Measurements from ENCODE around the gene USP6NL.

Gene USP6NL

DNA sequence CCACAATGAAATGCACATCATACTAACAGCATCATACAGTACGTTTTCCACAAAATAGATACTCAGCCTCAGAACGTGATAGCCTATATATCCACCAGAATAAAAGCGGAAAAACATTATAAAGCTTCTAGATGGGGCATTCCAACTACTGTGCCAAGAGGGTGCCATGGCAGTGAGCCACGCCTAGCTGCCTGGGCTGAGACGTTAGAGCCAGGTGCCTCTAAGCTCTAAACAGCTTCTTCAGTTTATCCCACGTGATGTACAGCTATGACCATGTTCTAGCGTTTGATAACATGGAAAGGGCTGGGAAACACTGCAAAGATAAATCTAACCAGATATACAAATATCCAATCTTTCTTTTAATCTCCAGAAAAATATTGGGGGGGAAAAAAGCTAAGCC lies 17.8 kb downstream of the USP6NL start:
- H3K4me3 ChIP-seq (ENCODE audit: low read length) = no peak overlapping the region
- TF ChIP-seq ZNF274 (IDR thresholded peaks at IDR 0.05; ENCODE audit: low read depth, low read length) = no peak

DNA sequence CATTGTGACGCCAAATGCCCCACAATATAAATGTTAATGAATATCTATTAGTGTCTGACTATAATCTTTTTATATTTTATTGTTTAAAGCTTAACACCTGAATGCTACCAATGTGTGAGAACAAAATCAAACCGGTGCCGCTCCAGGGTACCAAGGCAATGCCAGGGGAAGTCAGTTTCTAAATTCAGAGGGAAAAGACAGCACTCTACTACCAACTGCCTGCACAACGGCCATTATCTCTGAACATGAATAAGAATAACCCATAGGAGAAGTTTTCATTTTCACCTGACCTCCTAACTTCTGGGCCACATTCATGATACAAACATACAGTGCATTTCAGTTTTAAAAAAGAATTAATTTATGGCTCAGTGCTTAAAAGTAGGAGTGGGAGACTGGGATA lies 21.7 kb downstream of the USP6NL start:
- no peak overlapping the region for H3K4me3 ChIP-seq (ENCODE audit: low read length)
- TF ChIP-seq ZNF274 (IDR thresholded peaks at IDR 0.05; ENCODE audit: low read depth, low read length) = no peak

DNA sequence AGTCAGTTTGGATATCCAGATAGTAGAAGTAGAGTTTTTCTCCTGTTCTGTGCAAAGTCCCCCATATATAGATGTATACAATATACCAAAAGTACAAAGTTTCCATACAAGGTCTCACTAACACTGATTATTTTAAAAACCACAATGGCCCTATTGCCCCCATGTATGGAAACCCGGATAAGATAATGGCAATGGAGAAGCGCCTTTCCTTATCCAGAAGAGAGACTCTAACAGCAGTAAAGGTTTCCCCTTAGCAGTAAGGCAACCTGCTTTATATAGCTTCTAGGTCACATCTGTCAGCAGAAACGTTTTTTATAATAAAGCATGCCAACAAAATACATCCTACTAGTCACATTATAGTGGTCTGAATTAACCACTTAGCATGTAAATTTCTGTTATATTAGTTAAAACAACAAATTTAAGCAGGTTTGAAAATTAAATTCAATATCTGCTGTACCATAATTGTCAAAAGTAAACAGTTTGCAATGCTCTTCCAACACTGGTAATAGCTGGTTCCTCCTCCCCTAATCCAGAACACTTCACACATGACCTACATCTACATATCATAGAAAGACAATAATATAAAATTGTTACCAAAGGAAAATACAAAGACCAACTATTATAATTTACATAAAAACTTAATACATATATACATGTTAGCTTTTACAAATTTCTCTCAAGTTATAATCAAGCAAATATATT lies 22.4 kb downstream of the USP6NL start:
- H3K4me3 ChIP-seq (ENCODE audit: low read length) = no peak overlapping the region
- TF ChIP-seq ZNF274 (IDR thresholded peaks at IDR 0.05; ENCODE audit: low read depth, low read length) = no peak

DNA sequence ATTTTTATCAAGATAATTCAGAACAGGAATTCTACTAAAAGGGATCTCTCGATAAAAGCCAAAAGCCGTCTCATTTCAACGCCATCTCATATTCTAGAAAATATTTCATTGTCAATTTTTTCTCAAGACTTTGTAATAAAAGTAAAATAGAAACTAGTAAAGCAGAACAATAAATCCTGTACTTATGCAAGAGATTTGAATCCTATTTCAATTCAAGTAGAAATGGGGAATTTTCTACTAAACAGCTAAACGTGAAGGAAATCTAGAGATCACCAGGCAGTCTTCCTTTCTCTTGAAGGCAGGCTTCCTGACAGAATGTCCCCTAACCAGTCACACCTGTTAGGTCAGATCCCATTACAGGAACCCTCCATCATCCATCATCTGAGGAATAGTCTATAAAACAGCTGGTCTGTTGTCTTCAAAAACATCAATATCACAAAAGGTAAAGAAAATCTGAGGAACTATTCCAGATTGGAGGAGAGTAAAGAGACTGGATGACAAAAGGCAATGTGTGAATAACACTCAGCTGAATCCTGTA lies 23.7 kb downstream of the USP6NL start:
- TF ChIP-seq ZNF274 (IDR thresholded peaks at IDR 0.05; ENCODE audit: low read depth, low read length) = no peak
- no peak overlapping the region for H3K4me3 ChIP-seq (ENCODE audit: low read length)

DNA sequence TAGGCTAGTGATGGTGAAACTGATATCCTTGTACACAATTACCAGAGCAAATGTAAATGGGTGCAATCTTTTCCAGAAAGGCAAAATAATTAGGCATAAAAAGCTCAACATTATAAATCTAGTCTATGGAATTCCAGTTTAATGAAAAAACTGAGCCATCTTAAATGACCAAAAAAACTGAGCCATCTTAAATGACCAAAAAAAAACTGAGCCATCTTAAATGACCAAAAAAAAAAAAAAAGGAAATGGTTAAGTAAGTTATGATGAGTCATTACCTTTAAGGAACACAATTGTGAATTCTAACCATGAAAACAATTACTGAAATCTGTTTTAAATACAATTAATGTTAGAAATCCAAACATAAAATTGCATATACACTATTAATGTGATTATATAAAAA lies 25.3 kb downstream of the USP6NL start:
- TF ChIP-seq ZNF274 (IDR thresholded peaks at IDR 0.05; ENCODE audit: low read depth, low read length) = no peak
- no peak overlapping the region for H3K4me3 ChIP-seq (ENCODE audit: low read length)

GRCh38 chr10:11581213-11581612 lies 30.2 kb downstream of the USP6NL start:
- no peak overlapping the region for H3K4me3 ChIP-seq (ENCODE audit: low read length)
- TF ChIP-seq ZNF274 (IDR thresholded peaks at IDR 0.05; ENCODE audit: low read depth, low read length) = no peak

GRCh38 chr10:11579885-11580284 lies 31.6 kb downstream of the USP6NL start:
- no peak for TF ChIP-seq ZNF274 (IDR thresholded peaks at IDR 0.05; ENCODE audit: low read depth, low read length)
- no peak overlapping the region for H3K4me3 ChIP-seq (ENCODE audit: low read length)

DNA sequence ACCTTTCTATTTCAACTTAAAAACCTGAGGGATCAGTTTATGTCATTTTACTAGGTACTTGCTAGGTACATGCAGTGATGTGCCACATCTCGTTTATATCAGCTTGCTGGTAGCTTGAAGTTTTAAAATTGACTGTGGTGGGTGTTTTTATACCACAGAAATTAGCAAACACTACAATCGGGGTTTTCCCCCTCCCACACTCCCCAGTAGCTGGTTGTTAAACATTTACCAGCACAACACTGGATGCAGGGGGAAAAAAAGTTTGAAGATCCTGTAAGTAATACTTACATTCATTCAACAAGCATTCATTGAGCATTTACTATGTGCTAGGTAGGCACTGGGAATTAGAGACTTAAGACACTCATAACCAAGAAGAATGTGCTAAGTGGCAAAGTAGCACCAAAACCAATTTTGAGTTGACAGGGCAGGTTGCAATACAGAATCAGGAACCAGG lies 32.6 kb downstream of the USP6NL start:
- TF ChIP-seq ZNF274 (IDR thresholded peaks at IDR 0.05; ENCODE audit: low read depth, low read length) = no peak

GRCh38 chr10:11576092-11576809 lies 35.2 kb downstream of the USP6NL start:
- no peak for TF ChIP-seq ZNF274 (IDR thresholded peaks at IDR 0.05; ENCODE audit: low read depth, low read length)

More for the DNA sequence above, 32.6 kb downstream of the USP6NL start:
- no peak overlapping the region; the same call in 1 of the 2 replicates for H3K4me3 ChIP-seq (ENCODE audit: low read length)

DNA sequence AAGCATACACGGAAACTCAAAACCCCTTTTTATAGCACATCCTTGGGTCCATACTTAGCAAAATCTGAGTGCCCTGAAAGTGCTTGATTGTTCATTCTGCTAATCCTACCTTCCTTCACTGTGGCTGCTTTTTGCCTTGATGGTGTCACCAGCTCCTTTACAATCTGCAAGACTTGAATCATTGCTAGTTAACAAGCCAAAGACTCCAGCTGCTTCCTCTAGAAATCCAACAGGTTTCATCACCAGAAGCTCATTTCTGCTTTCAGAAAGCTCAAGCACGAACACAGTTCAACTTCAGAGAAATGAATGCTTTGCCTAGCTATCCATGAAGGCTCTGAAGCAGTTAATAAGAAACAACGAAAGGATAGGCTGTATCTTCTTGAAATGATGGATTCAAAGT lies 38.0 kb downstream of the USP6NL start:
- peak overlapping the region; percentile 46 for H3K4me3 ChIP-seq (ENCODE audit: low read length)
- TF ChIP-seq ZNF274 (IDR thresholded peaks at IDR 0.05; ENCODE audit: low read depth, low read length) = no peak

More at GRCh38 chr10:11576092-11576809, 35.2 kb downstream of the USP6NL start:
- no peak overlapping the region for H3K4me3 ChIP-seq (ENCODE audit: low read length)

DNA sequence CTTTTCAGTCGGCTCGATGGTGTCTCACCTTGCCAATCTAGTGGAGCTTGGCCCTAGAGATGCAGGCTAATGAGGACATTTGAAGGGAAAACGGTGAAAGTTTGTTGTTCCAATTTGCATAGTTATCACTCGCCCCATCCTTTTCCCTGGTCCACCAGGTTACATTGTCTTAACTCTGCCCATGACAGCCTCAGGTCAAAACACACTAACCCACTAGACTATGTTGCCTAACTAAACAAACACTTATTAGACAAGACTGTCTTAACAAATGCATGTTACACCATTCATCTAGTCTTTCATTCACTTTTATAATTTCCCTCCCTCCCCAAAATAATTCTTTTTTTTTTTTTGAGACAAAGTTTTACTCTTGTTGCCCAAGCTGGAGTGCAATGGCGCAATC lies 40.7 kb downstream of the USP6NL start:
- H3K4me3 ChIP-seq (ENCODE audit: low read length) = no peak overlapping the region

GRCh38 chr10:11569471-11569870 lies 42.0 kb downstream of the USP6NL start:
- H3K4me3 ChIP-seq (ENCODE audit: low read length) = no peak overlapping the region
- TF ChIP-seq ZNF274 (IDR thresholded peaks at IDR 0.05; ENCODE audit: low read depth, low read length) = no peak

More for the DNA sequence above, 40.7 kb downstream of the USP6NL start:
- no peak for TF ChIP-seq ZNF274 (IDR thresholded peaks at IDR 0.05; ENCODE audit: low read depth, low read length)

DNA sequence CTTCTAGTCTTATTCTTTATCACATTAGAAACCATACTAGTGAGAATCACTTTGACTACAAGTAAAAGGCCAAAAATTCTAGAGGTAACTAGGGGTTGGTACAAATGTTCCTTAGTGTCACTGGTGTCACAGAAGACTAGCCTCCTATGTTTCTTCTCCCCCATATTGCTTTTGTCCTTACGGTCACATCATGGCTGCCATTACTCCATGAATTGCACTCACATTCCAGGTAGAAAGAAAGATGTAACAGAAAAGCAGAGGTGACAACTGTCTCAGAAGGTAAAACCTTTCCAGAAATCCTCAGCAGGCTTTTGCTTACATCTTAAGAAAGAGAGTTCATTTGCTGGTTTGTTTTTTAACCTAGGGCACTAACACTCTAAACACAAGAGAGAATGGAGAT lies 42.9 kb downstream of the USP6NL start:
- TF ChIP-seq ZNF274 (IDR thresholded peaks at IDR 0.05; ENCODE audit: low read depth, low read length) = no peak
- no peak overlapping the region for H3K4me3 ChIP-seq (ENCODE audit: low read length)

DNA sequence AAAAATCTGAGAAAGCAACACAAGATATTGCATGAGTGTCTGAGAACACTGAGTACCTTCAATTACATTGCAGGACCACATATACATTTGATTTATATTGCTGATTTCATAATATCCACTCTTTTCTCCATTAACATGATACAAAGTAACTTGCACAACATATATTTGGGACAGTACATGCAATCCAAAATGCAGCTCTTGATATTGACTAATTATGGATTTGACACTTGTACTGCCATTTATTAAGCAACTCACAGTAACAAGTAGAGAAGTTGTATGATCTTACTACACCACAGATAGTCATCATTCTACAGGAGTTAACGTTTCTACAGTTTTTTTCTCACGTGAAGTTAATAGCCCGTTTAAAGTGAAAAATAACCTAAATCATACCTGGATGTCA lies 46.7 kb downstream of the USP6NL start:
- TF ChIP-seq ZNF274 (IDR thresholded peaks at IDR 0.05; ENCODE audit: low read depth, low read length) = no peak
- H3K4me3 ChIP-seq (ENCODE audit: low read length) = no peak overlapping the region

DNA sequence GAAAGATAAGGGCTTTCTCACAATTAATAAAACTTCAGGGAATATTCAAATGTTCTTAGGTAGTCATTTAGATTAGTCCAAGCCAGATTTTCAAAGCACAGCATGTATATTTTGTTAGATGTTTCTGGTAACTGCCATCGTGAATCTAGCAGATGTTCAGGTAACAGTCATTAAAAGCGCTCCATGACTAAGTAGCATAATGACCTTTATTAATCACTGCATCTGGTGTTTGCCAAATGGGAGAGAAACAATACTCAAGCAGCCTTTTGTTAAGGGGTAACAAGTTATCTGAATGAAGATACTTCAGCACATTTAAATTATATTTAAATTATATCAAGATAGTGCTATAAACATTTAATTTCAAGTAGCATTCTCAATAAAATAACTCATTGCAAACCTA lies 47.5 kb downstream of the USP6NL start:
- no peak for TF ChIP-seq ZNF274 (IDR thresholded peaks at IDR 0.05; ENCODE audit: low read depth, low read length)

More for the DNA sequence above, 47.5 kb downstream of the USP6NL start:
- no peak overlapping the region for H3K4me3 ChIP-seq (ENCODE audit: low read length)
